Naive thymus-derived CD4-positive, alpha-beta T cell (primary cell): ENCODE results near the gene FBXO41. TPM values are rescaled to one million over a fixed set of nuclear protein-coding genes. Genes with fewer than 3 reads are reported as not detected.

Experiments
- ATAC-seq: fragments of 150-1000 bp; cut with Tn5 transposase; 2 replicates; pipeline ENCODE4 v1.10.0; 2021; ENCODE audit warnings: mild to moderate bottlenecking, moderate library complexity
- CTCF ChIA-PET: fragments of 350-600 bp; sonication (Branson Sonifier 250); formaldehyde crosslinking; loops from one replicate; lab custom pipeline; 2021; ENCODE audit warnings: antibody characterized with exemption; lab: Charles Lee
- POLR2A ChIA-PET: fragments of 350-600 bp; sonication (Branson Sonifier 250); formaldehyde crosslinking; loops from one replicate; lab custom pipeline; 2021; ENCODE audit warnings: antibody characterized with exemption, inconsistent platforms; lab: Charles Lee
- DNase-seq, 9 donors: peaks; one replicate each; pipeline versions ENCODE4 v3.0.0 to v3.0.0-alpha.2; 2020 to 2022; ENCODE audit warnings: mixed read lengths in 1 of 9
- H3K27ac ChIP-seq: one replicate; pipeline ENCODE4 v1.7.0; 2013; ENCODE audit warnings: mild to moderate bottlenecking, low read depth, low read length, moderate library complexity
- H3K27me3 ChIP-seq, 2 donors: one replicate each; pipeline ENCODE4 v1.7.0; 2013; ENCODE audit warnings: low read length in 2 of 2, mild to moderate bottlenecking in 2 of 2, moderate library complexity in 2 of 2; ENCODE audit not compliant: control insufficient read depth in 2 of 2, insufficient read depth in 2 of 2
- H3K36me3 ChIP-seq, 3 experiments: 1 replicate in 2 of 3; 2 replicates in 1 of 3; pipeline ENCODE4 v1.7.0; 2013; ENCODE audit warnings: low read length in 3 of 3, mild to moderate bottlenecking in 3 of 3, moderate library complexity in 1 of 3; ENCODE audit not compliant: insufficient read depth in 3 of 3, control insufficient read depth in 2 of 3
- H3K4me1 ChIP-seq, 2 donors: one replicate each; pipeline ENCODE4 v1.7.0; 2013; ENCODE audit warnings: low read length in 2 of 2, mild to moderate bottlenecking in 2 of 2, moderate library complexity in 1 of 2; ENCODE audit not compliant: control insufficient read depth in 2 of 2, insufficient read depth in 2 of 2
- H3K4me3 ChIP-seq: 2 replicates; pipeline ENCODE4 v1.7.0; 2013; ENCODE audit warnings: mild to moderate bottlenecking, low read length
- H3K9me3 ChIP-seq, 3 experiments: 1 replicate in 2 of 3; 2 replicates in 1 of 3; pipeline ENCODE4 v1.7.0; 2013; ENCODE audit warnings: low read length in 3 of 3; ENCODE audit not compliant: control insufficient read depth in 2 of 3
- H3K27ac Mint-ChIP-seq, 9 donors: one replicate each; pipeline ENCODE4 v1.8.0; 2020 to 2022; ENCODE audit warnings: mixed read lengths in 9 of 9, mild to moderate bottlenecking in 8 of 9, moderate library complexity in 5 of 9, inconsistent platforms in 2 of 9
- H3K27me3 Mint-ChIP-seq, 5 donors: one replicate each; pipeline ENCODE4 v1.8.0; 2021 to 2022; ENCODE audit warnings: mixed read lengths in 5 of 5, mild to moderate bottlenecking in 1 of 5
- H3K36me3 Mint-ChIP-seq, 5 donors: one replicate each; pipeline ENCODE4 v1.8.0; 2020 to 2022; ENCODE audit warnings: mixed read lengths in 5 of 5, mild to moderate bottlenecking in 3 of 5, inconsistent platforms in 1 of 5
- H3K4me1 Mint-ChIP-seq, 7 donors: one replicate each; pipeline ENCODE4 v1.8.0; 2020 to 2022; ENCODE audit warnings: mixed read lengths in 7 of 7, mild to moderate bottlenecking in 3 of 7, inconsistent platforms in 1 of 7
- H3K4me3 Mint-ChIP-seq, 10 donors: one replicate each; pipeline ENCODE4 v1.8.0; 2020 to 2022; ENCODE audit warnings: mild to moderate bottlenecking in 10 of 10, mixed read lengths in 10 of 10, moderate library complexity in 6 of 10, inconsistent platforms in 2 of 10
- H3K9me3 Mint-ChIP-seq, 11 donors: one replicate each; pipeline ENCODE4 v1.8.0; 2020 to 2022; ENCODE audit warnings: mixed read lengths in 11 of 11, mild to moderate bottlenecking in 4 of 11, inconsistent platforms in 1 of 11, moderate library complexity in 1 of 11
- intact Hi-C, 2 donors: fragments of 100-400 bp; cut with micrococcal nuclease; formaldehyde crosslinking; loops; one replicate each; pipeline ENCODE4 v1.15.1; 2023
- polyA plus RNA-seq, 2 donors: library from polyadenylated mRNA; unstranded; fragments of 300-500 nt; fragmentation: Illumina TruSeq; gene quantifications; one replicate each; pipeline ENCODE4 v1.2.3, GENCODE V29; 2021
- total RNA-seq, 6 experiments: library from RNA in 5 of 6; stranded (reverse) in 5 of 6; gene quantifications; 1 replicate in 5 of 6; 2 replicates in 1 of 6; pipeline ENCODE4 v1.2.3 and lab custom pipeline; 2021 to 2026

Gene FBXO41
- total and polyA plus RNA-seq, 7 experiments from 2014 or later: 1.5 to 19.6 (median 14.1) TPM

DNA sequence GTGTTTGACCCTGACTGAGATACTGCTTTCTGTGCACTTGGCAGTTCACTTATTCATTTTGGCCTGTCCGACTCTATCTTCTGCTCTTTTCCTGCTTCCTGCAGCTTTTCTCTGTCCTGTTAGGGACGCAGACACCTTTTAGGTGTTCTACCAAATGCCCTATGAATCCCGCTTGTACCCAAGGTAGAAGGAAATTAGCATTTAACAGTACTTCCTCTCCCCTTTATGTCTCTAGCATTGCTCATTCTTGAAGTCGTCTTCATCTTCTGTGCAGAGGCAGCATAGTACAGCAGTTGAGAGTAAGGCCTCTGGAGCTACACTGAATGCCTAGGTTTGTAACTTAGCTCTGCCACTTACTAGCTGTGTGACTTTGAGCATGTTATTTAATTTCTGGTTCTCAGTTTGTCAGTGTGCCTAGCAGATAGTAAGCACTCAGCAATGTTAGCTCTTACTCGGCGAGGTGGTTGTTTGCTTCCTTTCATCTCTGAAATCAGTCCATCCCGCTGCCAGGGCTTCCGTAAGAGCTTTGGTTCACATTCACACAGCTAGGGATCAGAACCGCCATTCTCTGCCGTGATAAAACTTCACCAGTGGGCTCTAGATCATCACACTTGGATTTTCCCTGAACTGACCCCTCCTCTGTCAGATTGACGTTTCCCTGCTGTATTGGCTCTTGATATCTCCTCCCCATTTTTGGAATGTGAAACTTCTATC lies 48.8 kb downstream of the FBXO41 start:
- POLR2A ChIA-PET: interaction anchor here (0.7 to 4.2 kb wide), 8 partner anchors 9 to 150 kb away, joined by 3 to 34 read pairs (median 8); partner anchors contain the start of genes ALMS1 and SMYD5
- Mint-ChIP-seq H3K4me3 (peak overlapping the region; percentile 88 to 100 (median 98)), H3K4me1 (peaks cover 30 to 53% (median 48%) of the 10 kb centered on the region in 7 donors), H3K27ac (peak overlapping the region; percentile 76 to 96 (median 94)), H3K36me3 (peaks cover 0 to 6% (median 0%) of the 10 kb centered on the region in 5 donors), H3K9me3 (no peaks in the 10 kb centered on the region), H3K27me3 (peaks cover 0 to 2% (median 0%) of the 10 kb centered on the region in 5 donors)
- Histone ChIP-seq H3K27me3 (no peaks in the 10 kb centered on the region), H3K4me3 (peak overlapping the region; percentile 90), H3K9me3 (no peaks in the 10 kb centered on the region), H3K36me3 (peaks cover 0 to 20% (median 3%) of the 10 kb centered on the region in 3 experiments), H3K27ac (peak overlapping the region; percentile 94), H3K4me1 (peaks cover 15% of the 10 kb centered on the region in 2 donors)
- DNase-seq (peak in 5 of 9 donors; percentile 9 to 29 (median 18)), ATAC-seq (no peak)
- intact Hi-C loops: loop anchor here (2.0 to 10.0 kb wide), 11 partner anchors 17 to 1609 kb away; partner anchors contain the start of genes C2orf78 (in 1 of the 2), CCDC142 (in 1 of the 2), DGUOK (in 1 of the 2) and DUSP11 (in 1 of the 2)
- CTCF ChIA-PET: interaction anchor here (0.9 to 1.5 kb wide), 2 partner anchors 15 to 23 kb away, joined by 4 read pairs; no protein-coding TSS in a partner anchor

GRCh38 chr2:73233932-73234832 lies 50.1 kb downstream of the FBXO41 start, which contains the start of gene CCT7:
CCT7 (plus strand) TSS chr2:73234308; CDS start chr2:73234379, 71 bp downstream.
- ChIA-PET POLR2A (interaction anchor here (0.5 to 4.2 kb wide), 24 partner anchors 10 to 1221 kb away, joined by 3 to 34 read pairs (median 4); partner anchors contain the start of genes ALMS1, EGR4, FBXO41 and INO80B), CTCF (interaction anchor here (1.0 to 1.7 kb wide), 5 partner anchors 22 to 148 kb away, joined by 3 to 6 read pairs (median 4); no protein-coding TSS in a partner anchor)
- Mint-ChIP-seq H3K9me3 (no peaks in the 10 kb centered on the region), H3K27me3 (peaks cover 0 to 2% (median 0%) of the 10 kb centered on the region in 5 donors), H3K36me3 (peaks cover 0 to 6% (median 0%) of the 10 kb centered on the region in 5 donors), H3K4me3 (peak within 1 kb of the TSS; percentile 88 to 100 (median 98)), H3K27ac (peak within 1 kb of the TSS; percentile 76 to 96 (median 94)), H3K4me1 (peaks cover 30 to 48% (median 44%) of the 10 kb centered on the region in 7 donors)
- no peaks in the 10 kb centered on the region for H3K9me3 ChIP-seq
- intact Hi-C loops: loop anchor here (1.0 to 10.0 kb wide), 27 partner anchors 19 to 1902 kb away; partner anchors contain the start of genes ALMS1 (in 2 of the 2), EGR4 (in 2 of the 2), FBXO41 (in 2 of the 2) and SFXN5 (in 2 of the 2)
- H3K4me1 ChIP-seq: peaks cover 15% of the 10 kb centered on the region in 2 donors
- peak within 1 kb of the TSS; percentile 90 for H3K4me3 ChIP-seq
- H3K36me3 ChIP-seq: peaks cover 0 to 9% (median 0%) of the 10 kb centered on the region in 3 experiments
- peak within 1 kb of the TSS; percentile 94 for H3K27ac ChIP-seq
- DNase-seq (peak; percentile 68 to 92 (median 88)), ATAC-seq (peak; percentile 83)
- H3K27me3 ChIP-seq: no peaks in the 10 kb centered on the region

GRCh38 chr2:73233154-73233931 lies 50.9 kb downstream of the FBXO41 start, which contains the start of gene PRADC1:
PRADC1 (minus strand) TSS chr2:73233239; CDS start chr2:73233160, 79 bp downstream.
- ATAC-seq: peak; percentile 89
- Histone ChIP-seq H3K27me3 (no peaks in the 10 kb centered on the region), H3K27ac (peak within 1 kb of the TSS; percentile 94), H3K36me3 (peaks cover 0 to 5% (median 0%) of the 10 kb centered on the region in 3 experiments), H3K4me1 (peaks cover 15% of the 10 kb centered on the region in 2 donors), H3K4me3 (peak within 1 kb of the TSS; percentile 90), H3K9me3 (no peaks in the 10 kb centered on the region)
- peaks cover 0 to 10% (median 0%) of the 10 kb centered on the region in 5 donors for H3K36me3 Mint-ChIP-seq
- H3K9me3 Mint-ChIP-seq: no peaks in the 10 kb centered on the region
- H3K27me3 Mint-ChIP-seq: peaks cover 0 to 2% (median 0%) of the 10 kb centered on the region in 5 donors
- H3K4me1 Mint-ChIP-seq: peaks cover 25 to 41% (median 37%) of the 10 kb centered on the region in 7 donors
- ChIA-PET POLR2A (interaction anchor here (0.5 to 4.2 kb wide), 26 partner anchors 9 to 1225 kb away, joined by 3 to 34 read pairs (median 5); partner anchors contain the start of genes ALMS1, EGR4, FBXO41 and INO80B), CTCF (interaction anchor here (0.9 to 1.7 kb wide), 6 partner anchors 10 to 148 kb away, joined by 3 to 6 read pairs (median 4); no protein-coding TSS in a partner anchor)
- H3K27ac Mint-ChIP-seq: peak within 1 kb of the TSS; percentile 77 to 96 (median 94)
- peak; percentile 73 to 95 (median 91) for DNase-seq
- peak within 1 kb of the TSS; percentile 88 to 100 (median 98) for H3K4me3 Mint-ChIP-seq
- intact Hi-C loops: loop anchor here (1.0 to 10.0 kb wide), 15 partner anchors 19 to 1901 kb away; partner anchors contain the start of genes C2orf78 (in 1 of the 2), CCDC142 (in 1 of the 2), DUSP11 (in 1 of the 2) and EGR4 (in 1 of the 2)

- Histone ChIP-seq H3K4me3 (peak overlapping the region; percentile 90), H3K9me3 (no peaks in the 10 kb centered on the region), H3K27ac (peak overlapping the region; percentile 94), H3K4me1 (peaks cover 15% of the 10 kb centered on the region in 2 donors), H3K27me3 (no peaks in the 10 kb centered on the region), H3K36me3 (peaks cover 0 to 12% (median 0%) of the 10 kb centered on the region in 3 experiments)
- peaks cover 25 to 38% (median 33%) of the 10 kb centered on the region in 7 donors for H3K4me1 Mint-ChIP-seq
- H3K9me3 Mint-ChIP-seq: no peaks in the 10 kb centered on the region
- peak overlapping the region; percentile 74 to 96 (median 86) for H3K27ac Mint-ChIP-seq
- POLR2A ChIA-PET: interaction anchor here (0.8 to 4.2 kb wide), 16 partner anchors 9 to 1226 kb away, joined by 3 to 34 read pairs (median 6); partner anchors contain the start of genes ALMS1, EGR4, FBXO41 and SFXN5
- intact Hi-C loops: loop anchor here (1.0 to 10.0 kb wide), 15 partner anchors 18 to 1900 kb away; partner anchors contain the start of genes C2orf78 (in 1 of the 2), CCDC142 (in 1 of the 2), DUSP11 (in 1 of the 2) and EGR4 (in 1 of the 2)
- ATAC-seq (no peak), DNase-seq (peak in 5 of 9 donors; percentile 11 to 26 (median 13))
- H3K36me3 Mint-ChIP-seq: peaks cover 0 to 10% (median 0%) of the 10 kb centered on the region in 5 donors
- CTCF ChIA-PET: interaction anchor here (0.9 to 1.7 kb wide), 4 partner anchors 9 to 58 kb away, joined by 3 to 6 read pairs (median 4); no protein-coding TSS in a partner anchor
- H3K27me3 Mint-ChIP-seq: peaks cover 0 to 2% (median 0%) of the 10 kb centered on the region in 5 donors
- peak overlapping the region; percentile 88 to 100 (median 98) for H3K4me3 Mint-ChIP-seq
Observed at GRCh38 chr2:73232403-73233153, 51.7 kb downstream of the FBXO41 start.
